ENCODE data around the gene ABHD14A. TPM values are rescaled to one million over a fixed set of nuclear protein-coding genes. Genes with fewer than 3 reads are reported as not detected.
A peak's percentile ranks its signal among the peaks of the same experiment; 100 is the strongest.

The ABHD14A gene
- polyA plus RNA-seq, 1 of the 3 experiments (the other 2 are of a cell fraction), result 31.5 TPM

- DNase-seq, result no peak
- Histone ChIP-seq H3K79me2 (ENCODE audit: insufficient read depth) (no peaks in the 10 kb centered on the region), H3K27ac (ENCODE audit: low read depth in 2 of 2, low read length in 1 of 2) (peak overlapping the region in 1 of 2 experiments; percentile 43; a peak in 1 of 4 replicates), H3F3A (replicated peaks; ENCODE audit: insufficient read depth) (peaks cover 15% of the 10 kb centered on the region), H3K9me3 (no peaks in the 10 kb centered on the region), H3K4me3 (ENCODE audit: low read depth in 2 of 2, low read length in 1 of 2) (no peak overlapping the region), H3K9ac (no peak overlapping the region), H3K9me2 (no peaks in the 10 kb centered on the region), H4K20me1 (ENCODE audit: insufficient read depth) (no peaks in the 10 kb centered on the region), H3K27me3 (ENCODE audit: insufficient read depth) (no peaks in the 10 kb centered on the region), H3K36me3 (replicated peaks in 1 of 2; ENCODE audit: control insufficient read depth in 1 of 2, insufficient read depth in 2 of 2, low read length in 1 of 2) (peaks cover 5 to 18% of the 10 kb centered on the region in 2 experiments), H3K4me1 (ENCODE audit: control insufficient read depth in 1 of 2, insufficient read depth in 2 of 2, low read depth in 1 of 2, low read length in 1 of 2) (peaks cover 4 to 12% of the 10 kb centered on the region in 2 experiments; a peak in 2 of 4 replicates), H2AFZ (ENCODE audit: low read depth) (no peak overlapping the region), H3K4me2 (no peak overlapping the region)
- POLR2A ChIA-PET, result interaction anchor here (1.2 to 1.3 kb wide), 3 partner anchors 11 to 42 kb away, joined by 3 to 4 read pairs (median 4); partner anchors contain the start of genes ABHD14B and RPL29
- WGBS (ENCODE audit: low lambda C conversion rate), result 95% methylated on average over 6 of the region's 6 CpGs
- CTCF ChIA-PET, result interaction anchor here (2.0 to 6.2 kb wide), 4 partner anchors 12 to 41 kb away, joined by 10 to 44 read pairs (median 16); partner anchors contain the start of genes ABHD14A, ABHD14B, ACY1 and PARP3
- TF ChIP-seq FOXM1 (IDR thresholded peaks at IDR 0.05; ENCODE audit: low read depth) (no peak), RFX5 (IDR thresholded peaks at IDR 0.05; ENCODE audit: low read length) (no peak), FOXJ3 (CRISPR knock-in tag; IDR thresholded peaks at IDR 0.05) (no peak), CTCF (IDR thresholded peaks at IDR 0.05) (no peak), RXRA (IDR thresholded peaks at IDR 0.05; ENCODE audit: borderline replicate concordance, low read depth) (no peak), TCF12 (IDR thresholded peaks at IDR 0.05) (no peak), EZH2phosphoT487 (IDR thresholded peaks at IDR 0.05; ENCODE audit: borderline replicate concordance, low read depth) (no peak), TEAD4 (IDR thresholded peaks at IDR 0.05; ENCODE audit: borderline replicate concordance, insufficient read depth) (no peak), TAF1 (IDR thresholded peaks at IDR 0.05; ENCODE audit: borderline replicate concordance, low read depth, low read length) (no peak), CHD2 (IDR thresholded peaks at IDR 0.05; ENCODE audit: low read length, partially characterized antibody) (no peak), MAX (IDR thresholded peaks at IDR 0.05; ENCODE audit: low read depth) (no peak), IRF3 (IDR thresholded peaks at IDR 0.05; ENCODE audit: low read depth, low read length) (no peak), POLR2AphosphoS5 (IDR thresholded peaks at IDR 0.05; ENCODE audit: low read depth, low read length) (no peak), FOSL2 (IDR thresholded peaks at IDR 0.05; ENCODE audit: borderline replicate concordance, low read depth) (no peak), ELF1 (IDR thresholded peaks at IDR 0.05) (no peak), REST (IDR thresholded peaks at IDR 0.05; ENCODE audit: low read depth, low read length) (no peak)
Measured at GRCh38 chr3:51954105-51954504, 20.8 kb upstream of the ABHD14A start.

Measured in SK-N-SH (cell line).